T-helper 2 cell treated with Interferon-gamma antibody and Interleukin-4, amounts not matched to agents 5 μg/mL and 100 μg/mL, for 36 hours (primary cell): Measurements from ENCODE around the gene ADGRB3.
"Not testable (repeated sequence)": the region's sequence is repeated elsewhere in the genome, so short reads cannot be mapped to it uniquely, and the experiment has no call there.

ENCODE experiments used
- DNase-seq: peaks from one replicate; pipeline ENCODE4 v3.0.0; 2021; ENCODE audit warnings: low spot score
- H3K27ac Mint-ChIP-seq: one replicate; pipeline ENCODE4 v1.8.0; 2021; ENCODE audit warnings: mild to moderate bottlenecking, mixed read lengths
- H3K27me3 Mint-ChIP-seq: one replicate; pipeline ENCODE4 v1.8.0; 2021; ENCODE audit warnings: low read depth, mixed read lengths
- H3K36me3 Mint-ChIP-seq: one replicate; pipeline ENCODE4 v1.8.0; 2021; ENCODE audit warnings: low read depth, mixed read lengths
- H3K4me1 Mint-ChIP-seq: one replicate; pipeline ENCODE4 v1.8.0; 2021; ENCODE audit warnings: low read depth, mixed read lengths
- H3K4me3 Mint-ChIP-seq: one replicate; pipeline ENCODE4 v1.8.0; 2022; ENCODE audit warnings: mild to moderate bottlenecking, moderate library complexity, mixed read lengths
- H3K9me3 Mint-ChIP-seq: one replicate; pipeline ENCODE4 v1.8.0; 2021; ENCODE audit warnings: mixed read lengths

ADGRB3 gene

GRCh38 chr6:68973066-68973465 is 338.0 kb downstream of the ADGRB3 start:
- no peaks in the 10 kb centered on the region for H3K4me1 Mint-ChIP-seq
- H3K9me3 Mint-ChIP-seq, result no peaks in the 10 kb centered on the region
- no peak for DNase-seq
- no peaks in the 10 kb centered on the region for H3K36me3 Mint-ChIP-seq
- no peak overlapping the region for H3K27ac Mint-ChIP-seq
- H3K27me3 Mint-ChIP-seq, result no peaks in the 10 kb centered on the region
- no peak overlapping the region for H3K4me3 Mint-ChIP-seq

GRCh38 chr6:68975064-68975463 is 340.0 kb downstream of the ADGRB3 start:
- no peaks in the 10 kb centered on the region for H3K27me3 Mint-ChIP-seq
- no peaks in the 10 kb centered on the region for H3K4me1 Mint-ChIP-seq
- no peak overlapping the region for H3K27ac Mint-ChIP-seq
- H3K36me3 Mint-ChIP-seq, result no peaks in the 10 kb centered on the region
- no peaks in the 10 kb centered on the region for H3K9me3 Mint-ChIP-seq
- DNase-seq, result no peak
- H3K4me3 Mint-ChIP-seq, result no peak overlapping the region

- Mint-ChIP-seq H3K4me1 (no peaks in the 10 kb centered on the region), H3K36me3 (no peaks in the 10 kb centered on the region), H3K4me3 (no peak overlapping the region), H3K9me3 (no peaks in the 10 kb centered on the region), H3K27me3 (no peaks in the 10 kb centered on the region), H3K27ac (no peak overlapping the region)
- no peak for DNase-seq
These were observed 340.7 kb downstream of the ADGRB3 start for GRCh38 chr6:68975816-68976215.

- no peak for DNase-seq
- Mint-ChIP-seq H3K4me3 (no peak overlapping the region), H3K4me1 (no peaks in the 10 kb centered on the region), H3K9me3 (no peaks in the 10 kb centered on the region), H3K36me3 (no peaks in the 10 kb centered on the region), H3K27me3 (no peaks in the 10 kb centered on the region), H3K27ac (no peak overlapping the region)
These were observed 341.2 kb downstream of the ADGRB3 start for GRCh38 chr6:68976260-68976659.

- H3K4me3 Mint-ChIP-seq, result no peak overlapping the region
- no peaks in the 10 kb centered on the region for H3K27me3 Mint-ChIP-seq
- H3K27ac Mint-ChIP-seq, result no peak overlapping the region
- H3K9me3 Mint-ChIP-seq, result no peaks in the 10 kb centered on the region
- H3K4me1 Mint-ChIP-seq, result no peaks in the 10 kb centered on the region
- no peak for DNase-seq
- no peaks in the 10 kb centered on the region for H3K36me3 Mint-ChIP-seq
These were observed 343.3 kb downstream of the ADGRB3 start for GRCh38 chr6:68978411-68978810.

- H3K36me3 Mint-ChIP-seq, H3K9me3 Mint-ChIP-seq, H3K4me3 Mint-ChIP-seq, H3K27me3 Mint-ChIP-seq, H3K27ac Mint-ChIP-seq, H3K4me1 Mint-ChIP-seq, DNase-seq: not testable (repeated sequence)
These were observed 346.6 kb downstream of the ADGRB3 start for GRCh38 chr6:68981668-68982067.

GRCh38 chr6:68988698-68989097 is 353.6 kb downstream of the ADGRB3 start:
- H3K4me3 Mint-ChIP-seq, result no peak overlapping the region
- DNase-seq, result no peak
- H3K9me3 Mint-ChIP-seq, result no peaks in the 10 kb centered on the region
- H3K4me1 Mint-ChIP-seq, result no peaks in the 10 kb centered on the region
- H3K36me3 Mint-ChIP-seq, result no peaks in the 10 kb centered on the region
- H3K27me3 Mint-ChIP-seq, result no peaks in the 10 kb centered on the region
- no peak overlapping the region for H3K27ac Mint-ChIP-seq

GRCh38 chr6:68990317-68990716 is 355.2 kb downstream of the ADGRB3 start:
- Mint-ChIP-seq H3K27me3 (no peaks in the 10 kb centered on the region), H3K36me3 (no peaks in the 10 kb centered on the region), H3K27ac (no peak overlapping the region), H3K9me3 (no peaks in the 10 kb centered on the region), H3K4me1 (no peaks in the 10 kb centered on the region), H3K4me3 (no peak overlapping the region)
- DNase-seq, result no peak

GRCh38 chr6:68993911-68994310 is 358.8 kb downstream of the ADGRB3 start:
- no peak for DNase-seq
- no peaks in the 10 kb centered on the region for H3K4me1 Mint-ChIP-seq
- H3K27me3 Mint-ChIP-seq, result no peaks in the 10 kb centered on the region
- no peaks in the 10 kb centered on the region for H3K36me3 Mint-ChIP-seq
- no peak overlapping the region for H3K27ac Mint-ChIP-seq
- no peaks in the 10 kb centered on the region for H3K9me3 Mint-ChIP-seq
- H3K4me3 Mint-ChIP-seq, result no peak overlapping the region

- Mint-ChIP-seq H3K9me3 (no peaks in the 10 kb centered on the region), H3K27ac (no peak overlapping the region), H3K4me3 (no peak overlapping the region), H3K4me1 (no peaks in the 10 kb centered on the region), H3K36me3 (no peaks in the 10 kb centered on the region), H3K27me3 (no peaks in the 10 kb centered on the region)
- no peak for DNase-seq
These were observed 359.4 kb downstream of the ADGRB3 start for GRCh38 chr6:68994521-68994920.

- Mint-ChIP-seq H3K27ac (no peak overlapping the region), H3K4me1 (no peaks in the 10 kb centered on the region), H3K9me3 (no peaks in the 10 kb centered on the region), H3K36me3 (no peaks in the 10 kb centered on the region), H3K27me3 (no peaks in the 10 kb centered on the region), H3K4me3 (no peak overlapping the region)
- no peak for DNase-seq
These were observed 370.1 kb downstream of the ADGRB3 start for GRCh38 chr6:69005199-69005598.

GRCh38 chr6:69007781-69008180 is 372.7 kb downstream of the ADGRB3 start:
- H3K27ac Mint-ChIP-seq, result no peak overlapping the region
- no peaks in the 10 kb centered on the region for H3K36me3 Mint-ChIP-seq
- DNase-seq, result no peak
- H3K9me3 Mint-ChIP-seq, result no peaks in the 10 kb centered on the region
- H3K4me3 Mint-ChIP-seq, result no peak overlapping the region
- no peaks in the 10 kb centered on the region for H3K27me3 Mint-ChIP-seq
- H3K4me1 Mint-ChIP-seq, result no peaks in the 10 kb centered on the region

GRCh38 chr6:69012211-69012610 is 377.1 kb downstream of the ADGRB3 start:
- Mint-ChIP-seq H3K27me3 (no peaks in the 10 kb centered on the region), H3K27ac (no peak overlapping the region), H3K36me3 (no peaks in the 10 kb centered on the region), H3K4me3 (no peak overlapping the region), H3K9me3 (no peaks in the 10 kb centered on the region), H3K4me1 (no peaks in the 10 kb centered on the region)
- no peak for DNase-seq

GRCh38 chr6:69012876-69013275 is 377.8 kb downstream of the ADGRB3 start:
- Mint-ChIP-seq H3K36me3 (no peaks in the 10 kb centered on the region), H3K27me3 (no peaks in the 10 kb centered on the region), H3K4me1 (no peaks in the 10 kb centered on the region), H3K4me3 (no peak overlapping the region), H3K27ac (no peak overlapping the region), H3K9me3 (no peaks in the 10 kb centered on the region)
- no peak for DNase-seq

GRCh38 chr6:69018906-69019305 is 383.8 kb downstream of the ADGRB3 start:
- no peak for DNase-seq
- H3K27ac Mint-ChIP-seq, result no peak overlapping the region
- H3K27me3 Mint-ChIP-seq, result no peaks in the 10 kb centered on the region
- H3K36me3 Mint-ChIP-seq, result no peaks in the 10 kb centered on the region
- no peaks in the 10 kb centered on the region for H3K9me3 Mint-ChIP-seq
- H3K4me3 Mint-ChIP-seq, result no peak overlapping the region
- H3K4me1 Mint-ChIP-seq, result no peaks in the 10 kb centered on the region
